T-helper 17 cell (primary cell): ENCODE results near the gene FBXO46. TPM values are rescaled to one million over a fixed set of nuclear protein-coding genes. Genes with fewer than 3 reads are reported as not detected.

Experiments used
- ATAC-seq: fragments of 150-1000 bp; cut with Tn5 transposase; 2 replicates; pipeline ENCODE4 v1.10.0; 2021; ENCODE audit warnings: mild to moderate bottlenecking, moderate library complexity
- DNase-seq, 3 donors: peaks; one replicate each; pipeline versions ENCODE4 v3.0.0 to v3.0.0-alpha.2; 2020 to 2021
- H3K9me3 ChIP-seq: one replicate; pipeline ENCODE4 v1.7.0; 2013; ENCODE audit warnings: low read length, mild to moderate bottlenecking; ENCODE audit not compliant: control insufficient read depth, poor library complexity, severe bottlenecking
- H3K27ac Mint-ChIP-seq: one replicate; pipeline ENCODE4 v1.8.0; 2022; ENCODE audit warnings: mild to moderate bottlenecking, moderate library complexity, mixed read lengths
- H3K27me3 Mint-ChIP-seq: one replicate; pipeline ENCODE4 v1.8.0; 2022; ENCODE audit warnings: mixed read lengths
- H3K36me3 Mint-ChIP-seq: one replicate; pipeline ENCODE4 v1.8.0; 2022; ENCODE audit warnings: low read depth, mixed read lengths
- H3K4me1 Mint-ChIP-seq: one replicate; pipeline ENCODE4 v1.8.0; 2022; ENCODE audit warnings: mild to moderate bottlenecking, mixed read lengths
- H3K4me3 Mint-ChIP-seq: one replicate; pipeline ENCODE4 v1.8.0; 2022; ENCODE audit warnings: mild to moderate bottlenecking, moderate library complexity, mixed read lengths
- total RNA-seq, 4 donors: library from RNA in 2 of 4; stranded (reverse) in 2 of 4; gene quantifications; one replicate each; pipeline ENCODE4 v1.2.3 and lab custom pipeline; 2022 to 2026

Gene FBXO46
- total RNA-seq (10 to 100 TPM; 19.4 to 23.2 TPM), total RNA-seq (lab: John Stamatoyannopoulos, UW) (15.6 to 16.2 reads per million in 2 donors)

- DNase-seq (peak; percentile 79 to 89 (median 87)), ATAC-seq (peak; percentile 100)
- Mint-ChIP-seq H3K27me3 (no peaks in the 10 kb centered on the region), H3K36me3 (peaks cover 2% of the 10 kb centered on the region), H3K4me3 (peak within 1 kb of the TSS; percentile 97), H3K4me1 (peaks cover 27% of the 10 kb centered on the region), H3K27ac (peak within 1 kb of the TSS; percentile 96)
- no peaks in the 10 kb centered on the region for H3K9me3 ChIP-seq
Observed at GRCh38 chr19:45730368-45731288, at the start of gene FBXO46. Gene FBXO46 (minus strand): TSS chr19:45730896. CDS start chr19:45713495, 17,401 bp downstream.

- Mint-ChIP-seq H3K4me1 (peaks cover 17% of the 10 kb centered on the region), H3K27me3 (peaks cover 23% of the 10 kb centered on the region), H3K4me3 (no peak overlapping the region), H3K27ac (no peak overlapping the region), H3K36me3 (peaks cover 4% of the 10 kb centered on the region)
- H3K9me3 ChIP-seq, result no peaks in the 10 kb centered on the region
- no peak for DNase-seq
- no peak for ATAC-seq
Observed at GRCh38 chr19:45780146-45780447, 49.4 kb upstream of the FBXO46 start.

- Mint-ChIP-seq H3K4me3 (peak overlapping the region; percentile 91), H3K36me3 (peaks cover 4% of the 10 kb centered on the region), H3K4me1 (peaks cover 17% of the 10 kb centered on the region), H3K27me3 (peaks cover 23% of the 10 kb centered on the region), H3K27ac (no peak overlapping the region)
- peak; percentile 70 to 78 (median 74) for DNase-seq
- peak; percentile 96 for ATAC-seq
- H3K9me3 ChIP-seq, result no peaks in the 10 kb centered on the region
Observed at GRCh38 chr19:45779231-45780145, 48.8 kb upstream of the FBXO46 start.

- Mint-ChIP-seq H3K36me3 (peaks cover 4% of the 10 kb centered on the region), H3K27me3 (peaks cover 23% of the 10 kb centered on the region), H3K4me3 (peak overlapping the region; percentile 60), H3K27ac (no peak overlapping the region), H3K4me1 (peaks cover 17% of the 10 kb centered on the region)
- DNase-seq (no peak), ATAC-seq (no peak)
- H3K9me3 ChIP-seq, result no peaks in the 10 kb centered on the region
Observed at GRCh38 chr19:45778010-45778661, 47.4 kb upstream of the FBXO46 start.

GRCh38 chr19:45777395-45777961, 46.8 kb upstream of the FBXO46 start:
- peaks cover 4% of the 10 kb centered on the region for H3K36me3 Mint-ChIP-seq
- ATAC-seq, result no peak
- peaks cover 23% of the 10 kb centered on the region for H3K27me3 Mint-ChIP-seq
- no peak overlapping the region for H3K4me3 Mint-ChIP-seq
- H3K9me3 ChIP-seq, result no peaks in the 10 kb centered on the region
- no peak overlapping the region for H3K27ac Mint-ChIP-seq
- H3K4me1 Mint-ChIP-seq, result peaks cover 17% of the 10 kb centered on the region
- no peak for DNase-seq

GRCh38 chr19:45774765-45775164, 44.1 kb upstream of the FBXO46 start:
- Mint-ChIP-seq H3K27ac (no peak overlapping the region), H3K36me3 (peaks cover 2% of the 10 kb centered on the region), H3K4me1 (peaks cover 18% of the 10 kb centered on the region), H3K4me3 (no peak overlapping the region), H3K27me3 (peaks cover 14% of the 10 kb centered on the region)
- no peak for DNase-seq
- ATAC-seq, result no peak
- no peaks in the 10 kb centered on the region for H3K9me3 ChIP-seq

GRCh38 chr19:45773384-45773783, 42.7 kb upstream of the FBXO46 start:
- peaks cover 17% of the 10 kb centered on the region for H3K4me1 Mint-ChIP-seq
- DNase-seq (no peak), ATAC-seq (no peak)
- no peak overlapping the region for H3K27ac Mint-ChIP-seq
- no peak overlapping the region for H3K4me3 Mint-ChIP-seq
- H3K27me3 Mint-ChIP-seq, result no peaks in the 10 kb centered on the region
- no peaks in the 10 kb centered on the region for H3K9me3 ChIP-seq
- H3K36me3 Mint-ChIP-seq, result no peaks in the 10 kb centered on the region

- no peaks in the 10 kb centered on the region for H3K36me3 Mint-ChIP-seq
- no peak for DNase-seq
- no peaks in the 10 kb centered on the region for H3K27me3 Mint-ChIP-seq
- ATAC-seq, result no peak
- H3K9me3 ChIP-seq, result no peaks in the 10 kb centered on the region
- no peak overlapping the region for H3K27ac Mint-ChIP-seq
- H3K4me3 Mint-ChIP-seq, result no peak overlapping the region
- H3K4me1 Mint-ChIP-seq, result peaks cover 17% of the 10 kb centered on the region
Observed at GRCh38 chr19:45772912-45773311, 42.2 kb upstream of the FBXO46 start.

GRCh38 chr19:45772130-45772840, 41.6 kb upstream of the FBXO46 start:
- H3K9me3 ChIP-seq, result no peaks in the 10 kb centered on the region
- no peak overlapping the region for H3K4me3 Mint-ChIP-seq
- no peaks in the 10 kb centered on the region for H3K36me3 Mint-ChIP-seq
- DNase-seq (no peak), ATAC-seq (no peak)
- no peaks in the 10 kb centered on the region for H3K27me3 Mint-ChIP-seq
- H3K27ac Mint-ChIP-seq, result no peak overlapping the region
- peaks cover 17% of the 10 kb centered on the region for H3K4me1 Mint-ChIP-seq

- Mint-ChIP-seq H3K36me3 (no peaks in the 10 kb centered on the region), H3K27me3 (no peaks in the 10 kb centered on the region), H3K4me1 (peaks cover 17% of the 10 kb centered on the region), H3K4me3 (peak overlapping the region; percentile 58), H3K27ac (no peak overlapping the region)
- ATAC-seq, result no peak
- no peak for DNase-seq
- H3K9me3 ChIP-seq, result no peaks in the 10 kb centered on the region
Observed at GRCh38 chr19:45771311-45771933, 40.7 kb upstream of the FBXO46 start.

GRCh38 chr19:45770192-45771101, 39.8 kb upstream of the FBXO46 start:
- ATAC-seq (peak; percentile 78), DNase-seq (peak; percentile 86 to 93 (median 92))
- peaks cover 20% of the 10 kb centered on the region for H3K4me1 Mint-ChIP-seq
- no peak overlapping the region for H3K27ac Mint-ChIP-seq
- no peaks in the 10 kb centered on the region for H3K36me3 Mint-ChIP-seq
- no peaks in the 10 kb centered on the region for H3K9me3 ChIP-seq
- H3K27me3 Mint-ChIP-seq, result no peaks in the 10 kb centered on the region
- H3K4me3 Mint-ChIP-seq, result peak overlapping the region; percentile 90
